ENCODE data around the gene TMEM178B. TPM values are rescaled to one million over a fixed set of nuclear protein-coding genes. Genes with fewer than 3 reads are reported as not detected.

Gene TMEM178B
- total and polyA plus RNA-seq, 2 of the 13 experiments (the other 11 are each of a cell fraction or from before 2014, with no cell fraction given): 0.01 to 0.02 TPM

GRCh38 chr7:141123522-141123921 lies 49.7 kb downstream of the TMEM178B start:
- Histone ChIP-seq H4K20me1 (ENCODE audit: insufficient read depth, low read length) (no peaks in the 10 kb centered on the region), H3K4me1 (ENCODE audit: insufficient read depth, low read length) (no peaks in the 10 kb centered on the region), H3K79me2 (ENCODE audit: insufficient read depth, low read length) (no peaks in the 10 kb centered on the region), H3K4me2 (ENCODE audit: low read depth, low read length) (no peak overlapping the region), H3K27ac (ENCODE audit: extremely low read length, insufficient read depth, low read length) (no peak overlapping the region), H3K9me3 (ENCODE audit: low read length) (no peaks in the 10 kb centered on the region), H2AFZ (ENCODE audit: low read length) (no peak overlapping the region), H3K27me3 (ENCODE audit: control insufficient read depth in 1 of 2, insufficient read depth in 2 of 2, low read length in 2 of 2) (peaks cover 0 to 7% of the 10 kb centered on the region in 2 experiments; a peak in 1 of 5 replicates), H3K4me3 (replicated peaks in 1 of 3; ENCODE audit: insufficient read depth in 1 of 3, low read depth in 2 of 3, low read length in 3 of 3) (no peak overlapping the region), H3K36me3 (replicated peaks in 1 of 2; ENCODE audit: control insufficient read depth in 1 of 2, insufficient read depth in 2 of 2, low read length in 2 of 2) (no peaks in the 10 kb centered on the region), H3K9ac (ENCODE audit: insufficient read depth, low read depth, low read length) (no peak overlapping the region)
- POLR2A ChIA-PET: no interaction called here
- FAIRE-seq: no peak
- ATAC-seq: no peak
- no TSS peak for BruUV-seq (replicated peaks)
- TF ChIP-seq ZNF550 (CRISPR knock-in tag; IDR thresholded peaks at IDR 0.05; ENCODE audit: borderline replicate concordance) (no peak), ZKSCAN1 (IDR thresholded peaks at IDR 0.05; ENCODE audit: low read length) (no peak), ZNF101 (CRISPR knock-in tag; IDR thresholded peaks at IDR 0.05; ENCODE audit: borderline replicate concordance, low read depth) (no peak), SOX5 (CRISPR knock-in tag; IDR thresholded peaks at IDR 0.05; ENCODE audit: borderline replicate concordance) (no peak), ATF7-NPFF (CRISPR knock-in tag; IDR thresholded peaks at IDR 0.05; ENCODE audit: low read depth) (no peak), DMAP1 (CRISPR knock-in tag; IDR thresholded peaks at IDR 0.05) (no peak), ZNF143 (CRISPR knock-in tag; IDR thresholded peaks at IDR 0.05) (no peak), ZNF749 (CRISPR knock-in tag; IDR thresholded peaks at IDR 0.05; ENCODE audit: borderline replicate concordance) (no peak), PPARG (CRISPR knock-in tag; conservative IDR thresholded peaks at IDR 0.05) (no peak), FOXP1 (IDR thresholded peaks at IDR 0.05) (no peak), FOXP1 (CRISPR knock-in tag; IDR thresholded peaks at IDR 0.05) (no peak), PCBP2 (optimal IDR thresholded peaks at IDR 0.05; ENCODE audit: low read depth, low read length, poor library complexity, severe bottlenecking) (no peak)
- TF ChIP-seq, protein P1, sequence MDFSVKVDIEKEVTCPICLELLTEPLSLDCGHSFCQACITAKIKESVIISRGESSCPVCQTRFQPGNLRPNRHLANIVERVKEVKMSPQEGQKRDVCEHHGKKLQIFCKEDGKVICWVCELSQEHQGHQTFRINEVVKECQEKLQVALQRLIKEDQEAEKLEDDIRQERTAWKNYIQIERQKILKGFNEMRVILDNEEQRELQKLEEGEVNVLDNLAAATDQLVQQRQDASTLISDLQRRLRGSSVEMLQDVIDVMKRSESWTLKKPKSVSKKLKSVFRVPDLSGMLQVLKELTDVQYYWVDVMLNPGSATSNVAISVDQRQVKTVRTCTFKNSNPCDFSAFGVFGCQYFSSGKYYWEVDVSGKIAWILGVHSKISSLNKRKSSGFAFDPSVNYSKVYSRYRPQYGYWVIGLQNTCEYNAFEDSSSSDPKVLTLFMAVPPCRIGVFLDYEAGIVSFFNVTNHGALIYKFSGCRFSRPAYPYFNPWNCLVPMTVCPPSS (IDR thresholded peaks at IDR 0.05): no peak
- CTCF ChIA-PET (ENCODE audit: low intra/inter-chr PET ratio, low total read pairs): no interaction called here
- DNase-seq (ENCODE audit: low spot score): no peak
- WGBS (ENCODE audit: low lambda C conversion rate): 75% methylated on average over 1 of the region's 1 CpG
- intact Hi-C loops (cut with micrococcal nuclease; ENCODE audit: unreplicated experiment) (no loop called here), in situ Hi-C loops (cut with HindIII; ENCODE audit: extremely low pct_ligation_motif_present, low pct_unique_long_range_greater_than_20kb) (no loop called here)

All from HepG2 (cell line).